ENCODE results near the gene CD58.

Gene CD58

GRCh38 chr1:116482490-116482889, 88.3 kb downstream of the CD58 start:
- Histone ChIP-seq H3K27me3 (ENCODE audit: control insufficient read depth, insufficient read depth, low read length) (no peaks in the 10 kb centered on the region), H3K4me1 (ENCODE audit: control insufficient read depth, insufficient read depth, low read length) (peaks cover 4% of the 10 kb centered on the region), H3K4me3 (ENCODE audit: low read length) (no peak overlapping the region), H3K9me3 (ENCODE audit: control insufficient read depth, insufficient read depth, low read length) (no peaks in the 10 kb centered on the region), H3K36me3 (ENCODE audit: control insufficient read depth, insufficient read depth, low read length) (no peaks in the 10 kb centered on the region), H3K27ac (ENCODE audit: low read length) (no peak overlapping the region)
- DNase-seq (ENCODE audit: low read depth, low spot score), result no peak
- no CpG with 5 or more reads among the region's 2 CpGs for WGBS (ENCODE audit: insufficient coverage, insufficient read length)

- no peaks in the 10 kb centered on the region for H3K9me3 ChIP-seq (ENCODE audit: control insufficient read depth, insufficient read depth, low read length)
- no peak for DNase-seq (ENCODE audit: low read depth, low spot score)
- WGBS (ENCODE audit: insufficient coverage, insufficient read length), result no CpG with 5 or more reads among the region's 3 CpGs
- peaks cover 4% of the 10 kb centered on the region for H3K4me1 ChIP-seq (ENCODE audit: control insufficient read depth, insufficient read depth, low read length)
- H3K36me3 ChIP-seq (ENCODE audit: control insufficient read depth, insufficient read depth, low read length), result no peaks in the 10 kb centered on the region
- H3K27ac ChIP-seq (ENCODE audit: low read length), result no peak overlapping the region
- no peak overlapping the region for H3K4me3 ChIP-seq (ENCODE audit: low read length)
- H3K27me3 ChIP-seq (ENCODE audit: control insufficient read depth, insufficient read depth, low read length), result no peaks in the 10 kb centered on the region
Observed at GRCh38 chr1:116481934-116482333, 88.9 kb downstream of the CD58 start.

- Histone ChIP-seq H3K27me3 (ENCODE audit: control insufficient read depth, insufficient read depth, low read length) (no peaks in the 10 kb centered on the region), H3K36me3 (ENCODE audit: control insufficient read depth, insufficient read depth, low read length) (no peaks in the 10 kb centered on the region), H3K4me1 (ENCODE audit: control insufficient read depth, insufficient read depth, low read length) (peaks cover 4% of the 10 kb centered on the region), H3K4me3 (ENCODE audit: low read length) (no peak overlapping the region), H3K27ac (ENCODE audit: low read length) (no peak overlapping the region), H3K9me3 (ENCODE audit: control insufficient read depth, insufficient read depth, low read length) (no peaks in the 10 kb centered on the region)
- no peak for DNase-seq (ENCODE audit: low read depth, low spot score)
- no CpG with 5 or more reads among the region's 6 CpGs for WGBS (ENCODE audit: insufficient coverage, insufficient read length)
Observed at GRCh38 chr1:116478621-116479020, 92.2 kb downstream of the CD58 start.

GRCh38 chr1:116477429-116477828, 93.4 kb downstream of the CD58 start:
- H3K4me1 ChIP-seq (ENCODE audit: control insufficient read depth, insufficient read depth, low read length), result peaks cover 4% of the 10 kb centered on the region
- no peak for DNase-seq (ENCODE audit: low read depth, low spot score)
- H3K27ac ChIP-seq (ENCODE audit: low read length), result no peak overlapping the region
- no peaks in the 10 kb centered on the region for H3K27me3 ChIP-seq (ENCODE audit: control insufficient read depth, insufficient read depth, low read length)
- no CpG with 5 or more reads among the region's 3 CpGs for WGBS (ENCODE audit: insufficient coverage, insufficient read length)
- H3K36me3 ChIP-seq (ENCODE audit: control insufficient read depth, insufficient read depth, low read length), result no peaks in the 10 kb centered on the region
- no peak overlapping the region for H3K4me3 ChIP-seq (ENCODE audit: low read length)
- H3K9me3 ChIP-seq (ENCODE audit: control insufficient read depth, insufficient read depth, low read length), result no peaks in the 10 kb centered on the region

- no peak for DNase-seq (ENCODE audit: low read depth, low spot score)
- Histone ChIP-seq H3K27me3 (ENCODE audit: control insufficient read depth, insufficient read depth, low read length) (no peaks in the 10 kb centered on the region), H3K9me3 (ENCODE audit: control insufficient read depth, insufficient read depth, low read length) (no peaks in the 10 kb centered on the region), H3K36me3 (ENCODE audit: control insufficient read depth, insufficient read depth, low read length) (no peaks in the 10 kb centered on the region), H3K4me1 (ENCODE audit: control insufficient read depth, insufficient read depth, low read length) (peaks cover 4% of the 10 kb centered on the region), H3K4me3 (ENCODE audit: low read length) (no peak overlapping the region), H3K27ac (ENCODE audit: low read length) (no peak overlapping the region)
- no CpG with 5 or more reads among the region's 3 CpGs for WGBS (ENCODE audit: insufficient coverage, insufficient read length)
Observed at GRCh38 chr1:116476321-116476720, 94.5 kb downstream of the CD58 start.

GRCh38 chr1:116475850-116476218, 95.0 kb downstream of the CD58 start:
- WGBS (ENCODE audit: insufficient coverage, insufficient read length), result no CpG with 5 or more reads among the region's 7 CpGs

GRCh38 chr1:116474921-116475849, 95.6 kb downstream of the CD58 start:
- Histone ChIP-seq H3K4me3 (ENCODE audit: low read length) (no peak overlapping the region), H3K9me3 (ENCODE audit: control insufficient read depth, insufficient read depth, low read length) (no peaks in the 10 kb centered on the region), H3K27me3 (ENCODE audit: control insufficient read depth, insufficient read depth, low read length) (no peaks in the 10 kb centered on the region), H3K4me1 (ENCODE audit: control insufficient read depth, insufficient read depth, low read length) (peaks cover 4% of the 10 kb centered on the region), H3K27ac (ENCODE audit: low read length) (no peak overlapping the region), H3K36me3 (ENCODE audit: control insufficient read depth, insufficient read depth, low read length) (no peaks in the 10 kb centered on the region)
- no CpG with 5 or more reads among the region's 14 CpGs for WGBS (ENCODE audit: insufficient coverage, insufficient read length)
- no peak for DNase-seq (ENCODE audit: low read depth, low spot score)

More at GRCh38 chr1:116475850-116476218, 95.0 kb downstream of the CD58 start:
- Histone ChIP-seq H3K9me3 (ENCODE audit: control insufficient read depth, insufficient read depth, low read length) (no peaks in the 10 kb centered on the region), H3K36me3 (ENCODE audit: control insufficient read depth, insufficient read depth, low read length) (no peaks in the 10 kb centered on the region), H3K4me1 (ENCODE audit: control insufficient read depth, insufficient read depth, low read length) (peaks cover 4% of the 10 kb centered on the region), H3K27me3 (ENCODE audit: control insufficient read depth, insufficient read depth, low read length) (no peaks in the 10 kb centered on the region), H3K4me3 (ENCODE audit: low read length) (no peak overlapping the region), H3K27ac (ENCODE audit: low read length) (no peak overlapping the region)
- no peak for DNase-seq (ENCODE audit: low read depth, low spot score)

- Histone ChIP-seq H3K36me3 (ENCODE audit: control insufficient read depth, insufficient read depth, low read length) (no peaks in the 10 kb centered on the region), H3K27me3 (ENCODE audit: control insufficient read depth, insufficient read depth, low read length) (no peaks in the 10 kb centered on the region), H3K27ac (ENCODE audit: low read length) (no peak overlapping the region), H3K4me3 (ENCODE audit: low read length) (no peak overlapping the region), H3K9me3 (ENCODE audit: control insufficient read depth, insufficient read depth, low read length) (no peaks in the 10 kb centered on the region), H3K4me1 (ENCODE audit: control insufficient read depth, insufficient read depth, low read length) (no peaks in the 10 kb centered on the region)
- no peak for DNase-seq (ENCODE audit: low read depth, low spot score)
- no CpG with 5 or more reads among the region's 3 CpGs for WGBS (ENCODE audit: insufficient coverage, insufficient read length)
Observed at GRCh38 chr1:116472431-116472961, 98.3 kb downstream of the CD58 start.

GRCh38 chr1:116471241-116471640, 99.6 kb downstream of the CD58 start:
- Histone ChIP-seq H3K9me3 (ENCODE audit: control insufficient read depth, insufficient read depth, low read length) (no peaks in the 10 kb centered on the region), H3K27me3 (ENCODE audit: control insufficient read depth, insufficient read depth, low read length) (no peaks in the 10 kb centered on the region), H3K4me3 (ENCODE audit: low read length) (no peak overlapping the region), H3K36me3 (ENCODE audit: control insufficient read depth, insufficient read depth, low read length) (no peaks in the 10 kb centered on the region), H3K27ac (ENCODE audit: low read length) (no peak overlapping the region), H3K4me1 (ENCODE audit: control insufficient read depth, insufficient read depth, low read length) (no peaks in the 10 kb centered on the region)
- no peak for DNase-seq (ENCODE audit: low read depth, low spot score)
- no CpG with 5 or more reads among the region's 4 CpGs for WGBS (ENCODE audit: insufficient coverage, insufficient read length)

GRCh38 chr1:116470671-116471070, 100.2 kb downstream of the CD58 start:
- Histone ChIP-seq H3K4me3 (ENCODE audit: low read length) (no peak overlapping the region), H3K4me1 (ENCODE audit: control insufficient read depth, insufficient read depth, low read length) (no peaks in the 10 kb centered on the region), H3K27ac (ENCODE audit: low read length) (no peak overlapping the region), H3K9me3 (ENCODE audit: control insufficient read depth, insufficient read depth, low read length) (no peaks in the 10 kb centered on the region), H3K27me3 (ENCODE audit: control insufficient read depth, insufficient read depth, low read length) (no peaks in the 10 kb centered on the region), H3K36me3 (ENCODE audit: control insufficient read depth, insufficient read depth, low read length) (no peaks in the 10 kb centered on the region)
- DNase-seq (ENCODE audit: low read depth, low spot score), result no peak
- WGBS (ENCODE audit: insufficient coverage, insufficient read length), result no CpG with 5 or more reads among the region's 1 CpG

All from iPS DF 6.9 (cell line).